GM23338 (cell line): ENCODE data around the gene DOCK2. TPM values are rescaled to one million over a fixed set of nuclear protein-coding genes. Genes with fewer than 3 reads are reported as not detected.

Experiments used
- ATAC-seq: fragments of 200-7000 bp; cut with Tn5 transposase; 3 replicates; pipeline ENCODE4 v1.9.1; 2020
- DNase-seq: peaks from one replicate; pipeline ENCODE4 v3.0.0-alpha.2; 2015; ENCODE audit warnings: low spot score
- H2AFZ ChIP-seq: fragments of 200-600 bp; sonication (generic); 2 replicates; pipeline ENCODE4 v1.8.0; 2016; ENCODE audit warnings: antibody characterized with exemption, mild to moderate bottlenecking, moderate library complexity
- H3F3A ChIP-seq: fragments of 200-600 bp; sonication (generic); replicated peaks from 2 replicates; pipeline ENCODE4 v1.8.0; 2017; ENCODE audit warnings: antibody characterized with exemption, mixed run types, low read depth
- H3K27ac ChIP-seq: fragments of 200-600 bp; sonication (generic); 2 replicates; pipeline ENCODE4 v1.6.1; 2016; ENCODE audit warnings: low read depth
- H3K27me3 ChIP-seq: fragments of 200-600 bp; sonication (generic); 2 replicates; pipeline ENCODE4 v1.8.0; 2016; ENCODE audit warnings: mild to moderate bottlenecking, mixed run types, moderate library complexity; ENCODE audit not compliant: insufficient read depth
- H3K36me3 ChIP-seq: fragments of 200-600 bp; sonication (generic); 2 replicates; pipeline ENCODE4 v1.8.0; 2016; ENCODE audit warnings: mild to moderate bottlenecking; ENCODE audit not compliant: insufficient read depth
- H3K4me1 ChIP-seq: fragments of 200-600 bp; sonication (generic); 2 replicates; pipeline ENCODE4 v1.8.0; 2016; ENCODE audit warnings: mild to moderate bottlenecking, moderate library complexity; ENCODE audit not compliant: insufficient read depth
- H3K4me2 ChIP-seq: fragments of 200-600 bp; sonication (generic); 2 replicates; pipeline ENCODE4 v1.7.1; 2017; ENCODE audit warnings: mixed run types
- H3K4me3 ChIP-seq: fragments of 200-600 bp; sonication (generic); 2 replicates; pipeline ENCODE4 v1.6.1; 2016; ENCODE audit warnings: mixed run types
- H3K79me2 ChIP-seq: fragments of 200-600 bp; sonication (generic); replicated peaks from 2 replicates; pipeline ENCODE4 v1.8.0; 2017; ENCODE audit warnings: mild to moderate bottlenecking; ENCODE audit not compliant: insufficient read depth
- H3K9me2 ChIP-seq: fragments of 200-600 bp; sonication (generic); 2 replicates; pipeline ENCODE4 v1.8.0; 2017; ENCODE audit not compliant: insufficient read depth
- H4K20me1 ChIP-seq: fragments of 200-600 bp; sonication (generic); replicated peaks from 2 replicates; pipeline ENCODE4 v1.8.0; 2017; ENCODE audit warnings: mild to moderate bottlenecking; ENCODE audit not compliant: insufficient read depth
- H3K27ac Mint-ChIP-seq: 2 replicates; pipeline ENCODE4 v1.8.0; 2020; ENCODE audit warnings: inconsistent platforms, mild to moderate bottlenecking, moderate library complexity, mixed read lengths
- H3K27me3 Mint-ChIP-seq: 3 replicates; pipeline ENCODE4 v1.8.0; 2022; ENCODE audit warnings: low read depth, mild to moderate bottlenecking, moderate library complexity, mixed read lengths, inconsistent platforms; ENCODE audit not compliant: insufficient read depth, poor library complexity
- H3K36me3 Mint-ChIP-seq: 3 replicates; pipeline ENCODE4 v1.8.0; 2021; ENCODE audit warnings: low read depth, mild to moderate bottlenecking, inconsistent platforms, moderate library complexity, mixed read lengths
- H3K4me1 Mint-ChIP-seq: 3 replicates; pipeline ENCODE4 v1.8.0; 2020; ENCODE audit warnings: mild to moderate bottlenecking, inconsistent platforms, mixed read lengths
- H3K4me3 Mint-ChIP-seq: 3 replicates; pipeline ENCODE4 v1.8.0; 2021; ENCODE audit warnings: moderate library complexity, mild to moderate bottlenecking, inconsistent platforms, mixed read lengths
- H3K9me3 Mint-ChIP-seq: 3 replicates; pipeline ENCODE4 v1.8.0; 2020; ENCODE audit warnings: moderate library complexity, mild to moderate bottlenecking, inconsistent platforms, mixed read lengths
- CREB1 ChIP-seq: fragments of 250-450 bp; sonication (Bioruptor Pico); IDR thresholded peaks from 2 replicates; pipeline ENCODE4 v1.5.0; 2020; ENCODE audit warnings: low read depth, mild to moderate bottlenecking, moderate library complexity
- CTCF ChIP-seq, 2 experiments: fragments of 200-600 bp in 1 of 2; sonication (generic) in 1 of 2; conservative IDR thresholded peaks; 2 replicates each; pipeline versions ENCODE4 v1.5.1 to v1.6.1; 2016 to 2017; ENCODE audit warnings: antibody characterized with exemption in 2 of 2, low read depth in 2 of 2, mild to moderate bottlenecking in 2 of 2, moderate library complexity in 1 of 2
- ETS1 ChIP-seq: IDR thresholded peaks from 2 replicates; pipeline ENCODE4 v1.6.1; 2016; ENCODE audit warnings: antibody characterized with exemption
- EZH2 ChIP-seq: fragments of 200-600 bp; sonication (generic); IDR thresholded peaks from one replicate; pipeline ENCODE4 v1.8.0; 2017; ENCODE audit warnings: antibody characterized with exemption, mild to moderate bottlenecking, low read depth; ENCODE audit not compliant: unreplicated experiment
- EZH2phosphoT487 ChIP-seq: fragments of 200-600 bp; sonication (generic); IDR thresholded peaks from one replicate; pipeline ENCODE4 v1.8.1; 2018; ENCODE audit warnings: antibody characterized with exemption; ENCODE audit not compliant: unreplicated experiment
- JUNB ChIP-seq: IDR thresholded peaks from one replicate; pipeline ENCODE4 v1.6.1; 2016; ENCODE audit warnings: antibody characterized with exemption; ENCODE audit not compliant: unreplicated experiment
- NANOG ChIP-seq: IDR thresholded peaks from 2 replicates; pipeline ENCODE4 v1.6.1; 2016; ENCODE audit warnings: antibody characterized with exemption, borderline replicate concordance
- POLR2AphosphoS5 ChIP-seq: IDR thresholded peaks from 2 replicates; pipeline ENCODE4 v1.6.1; 2016; ENCODE audit warnings: antibody characterized with exemption, low read depth
- STAT1 ChIP-seq: IDR thresholded peaks from one replicate; pipeline ENCODE4 v1.6.1; 2016; ENCODE audit warnings: antibody characterized with exemption; ENCODE audit not compliant: unreplicated experiment
- ZNF114 ChIP-seq: fragments of 250-450 bp; sonication (Bioruptor Pico); IDR thresholded peaks from 2 replicates; pipeline ENCODE4 v1.5.0; 2020; ENCODE audit warnings: mild to moderate bottlenecking, moderate library complexity
- ZNF331 ChIP-seq: fragments of 250-450 bp; sonication (Bioruptor Pico); IDR thresholded peaks from 2 replicates; pipeline ENCODE4 v1.5.0; 2020; ENCODE audit warnings: low read depth, mild to moderate bottlenecking, moderate library complexity
- ZNF462 ChIP-seq: fragments of 250-450 bp; sonication (Bioruptor Pico); IDR thresholded peaks from 2 replicates; pipeline ENCODE4 v1.5.0; 2020; ENCODE audit warnings: mild to moderate bottlenecking, moderate library complexity
- polyA plus RNA-seq: library from polyadenylated mRNA; unstranded; fragments of >200 nt; fragmentation: Nextera tagmentation; extraction: Ambion mirVana; gene quantifications from 2 replicates; pipeline ENCODE4 v1.2.1, GENCODE V29; 2016
- total RNA-seq: library from RNA; depleted of rRNA; stranded (reverse); fragments of >200 nt; shearing (Covaris generic); gene quantifications from 2 replicates; pipeline ENCODE4 v1.2.3, GENCODE V29; 2014
- TF ChIP-seq, protein P1 (sequence below): IDR thresholded peaks from one replicate; pipeline ENCODE4 v1.6.1; 2018; ENCODE audit warnings: antibody characterized with exemption; ENCODE audit not compliant: unreplicated experiment

Gene DOCK2
- total and polyA plus RNA-seq, 2 experiments from 2014 or later: 3.7 to 9.4 TPM

GRCh38 chr5:170012622-170013021 lies 375.5 kb downstream of the DOCK2 start:
- Histone ChIP-seq H3K4me1 (no peaks in the 10 kb centered on the region), H3K79me2 (no peaks in the 10 kb centered on the region), H3K27me3 (no peaks in the 10 kb centered on the region), H3K4me2 (no peak overlapping the region), H2AFZ (no peak overlapping the region), H3K4me3 (no peak overlapping the region), H3K36me3 (no peaks in the 10 kb centered on the region), H3K27ac (no peak overlapping the region), H4K20me1 (no peaks in the 10 kb centered on the region), H3K9me2 (no peaks in the 10 kb centered on the region), H3F3A (no peaks in the 10 kb centered on the region)
- no peak overlapping the region for H3K4me3 Mint-ChIP-seq
- TF ChIP-seq ZNF331 (CRISPR knock-in tag) (no peak), ZNF462 (CRISPR knock-in tag) (no peak), CREB1 (CRISPR knock-in tag) (no peak), STAT1 (no peak), JUNB (no peak), NANOG (no peak), EZH2phosphoT487 (no peak), ETS1 (no peak), ZNF114 (CRISPR knock-in tag) (no peak), EZH2 (no peak), CTCF (conservative IDR thresholded peaks at IDR 0.05; ENCODE audit: low read depth in 2 of 2) (no peak), POLR2AphosphoS5 (no peak)
- TF ChIP-seq, protein P1, sequence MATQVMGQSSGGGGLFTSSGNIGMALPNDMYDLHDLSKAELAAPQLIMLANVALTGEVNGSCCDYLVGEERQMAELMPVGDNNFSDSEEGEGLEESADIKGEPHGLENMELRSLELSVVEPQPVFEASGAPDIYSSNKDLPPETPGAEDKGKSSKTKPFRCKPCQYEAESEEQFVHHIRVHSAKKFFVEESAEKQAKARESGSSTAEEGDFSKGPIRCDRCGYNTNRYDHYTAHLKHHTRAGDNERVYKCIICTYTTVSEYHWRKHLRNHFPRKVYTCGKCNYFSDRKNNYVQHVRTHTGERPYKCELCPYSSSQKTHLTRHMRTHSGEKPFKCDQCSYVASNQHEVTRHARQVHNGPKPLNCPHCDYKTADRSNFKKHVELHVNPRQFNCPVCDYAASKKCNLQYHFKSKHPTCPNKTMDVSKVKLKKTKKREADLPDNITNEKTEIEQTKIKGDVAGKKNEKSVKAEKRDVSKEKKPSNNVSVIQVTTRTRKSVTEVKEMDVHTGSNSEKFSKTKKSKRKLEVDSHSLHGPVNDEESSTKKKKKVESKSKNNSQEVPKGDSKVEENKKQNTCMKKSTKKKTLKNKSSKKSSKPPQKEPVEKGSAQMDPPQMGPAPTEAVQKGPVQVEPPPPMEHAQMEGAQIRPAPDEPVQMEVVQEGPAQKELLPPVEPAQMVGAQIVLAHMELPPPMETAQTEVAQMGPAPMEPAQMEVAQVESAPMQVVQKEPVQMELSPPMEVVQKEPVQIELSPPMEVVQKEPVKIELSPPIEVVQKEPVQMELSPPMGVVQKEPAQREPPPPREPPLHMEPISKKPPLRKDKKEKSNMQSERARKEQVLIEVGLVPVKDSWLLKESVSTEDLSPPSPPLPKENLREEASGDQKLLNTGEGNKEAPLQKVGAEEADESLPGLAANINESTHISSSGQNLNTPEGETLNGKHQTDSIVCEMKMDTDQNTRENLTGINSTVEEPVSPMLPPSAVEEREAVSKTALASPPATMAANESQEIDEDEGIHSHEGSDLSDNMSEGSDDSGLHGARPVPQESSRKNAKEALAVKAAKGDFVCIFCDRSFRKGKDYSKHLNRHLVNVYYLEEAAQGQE: no peak
- H3K9me3 Mint-ChIP-seq: peaks cover 7% of the 10 kb centered on the region; the same call in 1 of the 3 replicates
- H3K27me3 Mint-ChIP-seq: peaks cover 7% of the 10 kb centered on the region
- ATAC-seq (no peak), DNase-seq (no peak)
- H3K4me1 Mint-ChIP-seq: peaks cover 7% of the 10 kb centered on the region; the same call in 1 of the 3 replicates
- H3K36me3 Mint-ChIP-seq: no peaks in the 10 kb centered on the region; the same call in 2 of the 3 replicates
- H3K27ac Mint-ChIP-seq: no peak overlapping the region
